Muscle layer of duodenum (tissue), 2 donors: Measurements from ENCODE around the gene IL1RAP.
"Not testable (repeated sequence)": the region's sequence is repeated elsewhere in the genome, so short reads cannot be mapped to it uniquely, and the experiment has no call there.

ENCODE experiments used
- H3K27ac ChIP-seq: one replicate; pipeline ENCODE4 v1.7.0; 2013; ENCODE audit warnings: mild to moderate bottlenecking, low read length
- H3K27me3 ChIP-seq: one replicate; pipeline ENCODE4 v1.7.0; 2013; ENCODE audit warnings: low read depth, mild to moderate bottlenecking, control low read depth, low read length
- H3K36me3 ChIP-seq, 2 donors: one replicate each; pipeline ENCODE4 v1.7.0; 2013; ENCODE audit warnings: low read length in 2 of 2, control low read depth in 1 of 2, mild to moderate bottlenecking in 1 of 2; ENCODE audit not compliant: insufficient read depth in 2 of 2, control insufficient read depth in 1 of 2
- H3K4me1 ChIP-seq, 2 donors: one replicate each; pipeline ENCODE4 v1.7.0; 2013; ENCODE audit warnings: low read length in 2 of 2, mild to moderate bottlenecking in 2 of 2, control low read depth in 1 of 2, moderate library complexity in 1 of 2; ENCODE audit not compliant: insufficient read depth in 2 of 2, control insufficient read depth in 1 of 2
- H3K4me3 ChIP-seq, 2 donors: one replicate each; pipeline ENCODE4 v1.7.0; 2013; ENCODE audit warnings: low read length in 2 of 2, low read depth in 1 of 2, mild to moderate bottlenecking in 1 of 2
- H3K9me3 ChIP-seq, 2 donors: one replicate each; pipeline ENCODE4 v1.7.0; 2013; ENCODE audit warnings: low read length in 2 of 2, control low read depth in 1 of 2, mild to moderate bottlenecking in 1 of 2; ENCODE audit not compliant: control insufficient read depth in 1 of 2
- donor health status: healthy.

The IL1RAP gene

DNA sequence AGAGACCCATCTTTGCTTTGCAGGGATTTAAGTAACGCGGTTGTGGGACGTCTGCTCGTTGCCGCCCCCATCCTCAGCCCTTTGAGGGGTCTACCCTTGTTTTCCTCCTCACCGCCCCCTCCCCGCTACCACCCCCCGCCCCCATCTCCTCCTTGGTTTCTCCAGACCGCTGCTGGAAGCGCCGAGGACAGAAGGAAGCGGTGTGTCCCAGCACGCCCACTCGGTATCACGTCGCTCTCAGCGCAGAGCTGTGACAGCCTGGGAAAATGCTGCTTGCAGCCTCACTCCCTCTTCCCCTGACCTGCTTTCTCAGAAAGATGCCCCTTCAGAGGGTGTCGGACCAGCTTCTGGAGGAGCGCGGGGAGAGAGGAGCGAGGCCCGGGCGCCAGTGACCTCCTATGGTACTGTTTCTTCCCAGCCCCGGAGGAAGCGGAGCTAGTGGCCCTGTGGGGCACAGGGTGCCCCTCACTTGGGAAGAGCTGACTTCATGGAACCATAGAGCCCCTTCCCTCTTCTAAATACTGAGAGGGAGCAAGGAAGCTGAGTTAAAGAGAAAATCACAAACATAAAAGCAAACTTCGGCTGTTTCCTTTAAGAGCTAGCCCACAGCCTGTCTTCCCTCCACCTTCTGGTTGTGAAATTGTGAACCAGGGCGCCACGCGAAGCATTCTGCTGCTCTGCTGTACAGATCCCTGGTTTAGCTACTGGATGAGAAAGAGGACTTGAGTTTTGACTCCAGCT lies 698 bp downstream of the IL1RAP start:
- Histone ChIP-seq H3K4me3 (peak overlapping the region; percentile 84 to 90), H3K27me3 (no peaks in the 10 kb centered on the region), H3K4me1 (no peaks in the 10 kb centered on the region), H3K9me3 (no peaks in the 10 kb centered on the region), H3K36me3 (no peaks in the 10 kb centered on the region), H3K27ac (no peak overlapping the region)

GRCh38 chr3:190516416-190516815 lies 2.5 kb downstream of the IL1RAP start:
- no peaks in the 10 kb centered on the region for H3K9me3 ChIP-seq
- no peak overlapping the region for H3K4me3 ChIP-seq
- no peaks in the 10 kb centered on the region for H3K4me1 ChIP-seq
- no peak overlapping the region for H3K27ac ChIP-seq
- no peaks in the 10 kb centered on the region for H3K36me3 ChIP-seq
- H3K27me3 ChIP-seq: no peaks in the 10 kb centered on the region

- Histone ChIP-seq H3K36me3 (no peaks in the 10 kb centered on the region), H3K9me3 (no peaks in the 10 kb centered on the region), H3K27me3 (no peaks in the 10 kb centered on the region), H3K4me3 (no peak overlapping the region), H3K4me1 (no peaks in the 10 kb centered on the region), H3K27ac (no peak overlapping the region)
Observed at GRCh38 chr3:190517687-190518086, 3.8 kb downstream of the IL1RAP start.

DNA sequence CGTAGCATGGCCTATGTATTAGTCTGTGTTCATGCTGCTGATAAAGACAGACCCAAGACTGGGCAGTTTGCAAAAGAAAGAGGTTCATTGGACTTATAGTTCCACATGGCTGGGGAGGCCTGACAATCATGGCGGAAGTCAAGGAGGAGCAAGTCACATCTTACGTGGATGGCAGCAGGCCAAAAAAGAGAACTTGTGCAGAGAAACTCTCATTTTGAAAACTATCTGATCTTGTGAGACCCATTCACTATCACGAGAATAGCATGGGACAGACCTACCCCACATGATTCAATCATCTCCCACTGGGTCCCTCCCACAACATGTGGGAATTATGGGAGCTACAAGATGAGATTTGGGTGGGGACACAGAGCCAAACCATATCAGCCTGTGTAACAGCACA lies 4.6 kb downstream of the IL1RAP start:
- not testable (repeated sequence) for H3K27me3 ChIP-seq, H3K27ac ChIP-seq, H3K4me3 ChIP-seq, H3K9me3 ChIP-seq, H3K4me1 ChIP-seq, H3K36me3 ChIP-seq

DNA sequence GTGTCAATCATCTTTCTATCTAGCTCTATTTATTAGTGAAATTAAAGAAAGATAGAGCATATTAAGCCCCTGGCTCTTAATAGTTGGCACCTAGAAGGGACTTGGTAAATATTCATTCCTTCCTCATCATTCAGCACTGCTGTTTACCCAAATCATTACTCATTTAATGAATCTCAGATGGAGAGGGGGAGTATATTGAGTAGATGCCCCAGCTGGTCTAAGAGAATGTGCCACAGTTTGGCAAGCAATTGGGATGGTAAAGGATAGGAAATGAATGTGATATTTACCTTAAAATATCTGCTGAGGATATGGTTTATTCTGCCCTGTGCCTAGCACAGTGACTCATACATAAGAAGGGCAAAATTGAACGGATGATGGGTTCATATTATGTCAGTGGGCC lies 6.0 kb downstream of the IL1RAP start:
- no peaks in the 10 kb centered on the region for H3K4me1 ChIP-seq
- H3K27me3 ChIP-seq: no peaks in the 10 kb centered on the region
- no peaks in the 10 kb centered on the region for H3K9me3 ChIP-seq
- H3K27ac ChIP-seq: no peak overlapping the region
- H3K36me3 ChIP-seq: no peaks in the 10 kb centered on the region
- no peak overlapping the region for H3K4me3 ChIP-seq

DNA sequence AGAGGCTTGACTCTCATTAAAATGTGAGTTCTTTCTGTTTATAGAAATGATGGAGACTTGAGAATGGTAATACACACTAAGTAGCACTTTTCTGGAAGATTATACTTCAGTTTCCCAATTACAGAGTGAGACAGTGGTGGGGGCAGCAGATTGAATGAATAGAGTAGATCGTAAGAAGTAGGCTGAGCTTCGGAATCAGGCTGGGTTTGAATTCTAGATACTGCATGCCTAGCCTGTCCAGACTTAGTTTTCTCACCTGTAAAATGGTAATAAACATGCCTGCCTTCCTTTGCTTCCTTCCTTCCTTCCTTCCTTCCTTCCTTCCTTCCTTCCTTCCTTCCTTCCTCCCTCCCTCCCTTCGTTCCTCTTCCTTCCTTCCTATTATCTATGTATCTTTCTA lies 8.1 kb downstream of the IL1RAP start:
- H3K36me3 ChIP-seq: no peaks in the 10 kb centered on the region
- no peaks in the 10 kb centered on the region for H3K4me1 ChIP-seq
- no peak overlapping the region for H3K27ac ChIP-seq
- no peak overlapping the region for H3K4me3 ChIP-seq
- no peaks in the 10 kb centered on the region for H3K27me3 ChIP-seq
- no peaks in the 10 kb centered on the region for H3K9me3 ChIP-seq

- H3K9me3 ChIP-seq: no peaks in the 10 kb centered on the region
- no peak overlapping the region for H3K4me3 ChIP-seq
- no peaks in the 10 kb centered on the region for H3K4me1 ChIP-seq
- no peak overlapping the region for H3K27ac ChIP-seq
- H3K36me3 ChIP-seq: no peaks in the 10 kb centered on the region
- H3K27me3 ChIP-seq: no peaks in the 10 kb centered on the region
Observed at GRCh38 chr3:190522621-190523222, 8.8 kb downstream of the IL1RAP start.

- H3K4me1 ChIP-seq: no peaks in the 10 kb centered on the region
- no peaks in the 10 kb centered on the region for H3K9me3 ChIP-seq
- H3K27me3 ChIP-seq: no peaks in the 10 kb centered on the region
- H3K36me3 ChIP-seq: no peaks in the 10 kb centered on the region
- H3K4me3 ChIP-seq: no peak overlapping the region
- no peak overlapping the region for H3K27ac ChIP-seq
Observed at GRCh38 chr3:190524942-190525341, 11.1 kb downstream of the IL1RAP start.

- H3K36me3 ChIP-seq: no peaks in the 10 kb centered on the region
- no peak overlapping the region for H3K4me3 ChIP-seq
- no peaks in the 10 kb centered on the region for H3K27me3 ChIP-seq
- no peaks in the 10 kb centered on the region for H3K9me3 ChIP-seq
- no peak overlapping the region for H3K27ac ChIP-seq
- no peaks in the 10 kb centered on the region for H3K4me1 ChIP-seq
Observed at GRCh38 chr3:190525634-190526033, 11.7 kb downstream of the IL1RAP start.

- no peaks in the 10 kb centered on the region for H3K27me3 ChIP-seq
- no peaks in the 10 kb centered on the region for H3K9me3 ChIP-seq
- no peak overlapping the region for H3K27ac ChIP-seq
- H3K4me3 ChIP-seq: no peak overlapping the region
- H3K4me1 ChIP-seq: no peaks in the 10 kb centered on the region
- H3K36me3 ChIP-seq: no peaks in the 10 kb centered on the region
Observed at GRCh38 chr3:190526787-190527762, 13.2 kb downstream of the IL1RAP start.

DNA sequence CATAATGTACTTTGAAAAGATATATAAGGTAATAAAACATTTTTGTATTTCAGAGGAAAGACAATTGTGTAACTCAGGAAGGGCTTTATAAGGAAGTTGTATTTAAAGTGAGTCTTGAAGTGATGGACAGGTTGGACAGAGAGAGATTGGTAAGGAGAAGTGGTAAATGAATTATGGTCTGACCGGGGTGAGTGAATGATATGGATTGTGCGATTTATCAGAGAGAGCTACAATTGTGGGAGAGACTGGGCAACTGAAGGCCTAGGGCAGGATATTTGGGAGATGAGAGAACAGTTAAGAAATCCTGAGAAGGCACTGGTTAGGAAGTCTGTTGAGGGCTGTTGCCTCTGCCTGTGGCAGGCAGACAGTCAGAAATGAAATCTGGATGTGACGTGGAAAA lies 14.8 kb downstream of the IL1RAP start:
- Histone ChIP-seq H3K27ac (no peak overlapping the region), H3K36me3 (no peaks in the 10 kb centered on the region)

More for the DNA sequence above, 14.8 kb downstream of the IL1RAP start:
- Histone ChIP-seq H3K4me1 (peaks cover 0 to 6% of the 10 kb centered on the region in 2 donors), H3K27me3 (no peaks in the 10 kb centered on the region), H3K4me3 (no peak overlapping the region), H3K9me3 (no peaks in the 10 kb centered on the region)
